GM19452 (cell line): Measurements from ENCODE around the gene IFT122.
"Not testable (repeated sequence)": the region's sequence is repeated elsewhere in the genome, so short reads cannot be mapped to it uniquely, and the experiment has no call there.

Source experiments
- ATAC-seq: cut with Tn5 transposase; IDR thresholded peaks from one replicate; pipeline ENCODE4 v1.9.1; 2021; ENCODE audit not compliant: unreplicated experiment

IFT122 gene

GRCh38 chr3:129534428-129535027 is 94.5 kb downstream of the IFT122 start:
- no peak for ATAC-seq

- ATAC-seq, result no peak
These were observed 95.1 kb downstream of the IFT122 start for GRCh38 chr3:129535075-129535474.

GRCh38 chr3:129536374-129536667 is 96.3 kb downstream of the IFT122 start:
- ATAC-seq, result no peak

- ATAC-seq, result no peak
These were observed 96.8 kb downstream of the IFT122 start for GRCh38 chr3:129536804-129537203.

GRCh38 chr3:129539206-129539605 is 99.2 kb downstream of the IFT122 start:
- ATAC-seq, result no peak

GRCh38 chr3:129540776-129541516 is 100.9 kb downstream of the IFT122 start:
- no peak for ATAC-seq

GRCh38 chr3:129542747-129543146 is 102.7 kb downstream of the IFT122 start:
- ATAC-seq, result no peak

- ATAC-seq, result no peak
These were observed 103.2 kb downstream of the IFT122 start, which contains the start of gene H1-8 for GRCh38 chr3:129543156-129543790. H1-8 (plus strand) TSS chr3:129543175; CDS start chr3:129543219, 44 bp downstream.

- no peak for ATAC-seq
These were observed 104.0 kb downstream of the IFT122 start for GRCh38 chr3:129543999-129544398.

- ATAC-seq, result not testable (repeated sequence)
These were observed 105.9 kb downstream of the IFT122 start for GRCh38 chr3:129545951-129546350.

GRCh38 chr3:129547241-129547640 is 107.2 kb downstream of the IFT122 start:
- no peak for ATAC-seq

- ATAC-seq, result no peak
These were observed 108.3 kb downstream of the IFT122 start for GRCh38 chr3:129548104-129548965.

- no peak for ATAC-seq
These were observed 109.2 kb downstream of the IFT122 start for GRCh38 chr3:129549006-129549800.

- ATAC-seq, result no peak
These were observed 109.8 kb downstream of the IFT122 start for GRCh38 chr3:129549805-129550204.

- no peak for ATAC-seq
These were observed 112.4 kb downstream of the IFT122 start for GRCh38 chr3:129552287-129553050.

- no peak for ATAC-seq
These were observed 113.1 kb downstream of the IFT122 start for GRCh38 chr3:129553171-129553570.

GRCh38 chr3:129553719-129554118 is 113.7 kb downstream of the IFT122 start:
- ATAC-seq, result no peak

- no peak for ATAC-seq
These were observed 114.5 kb downstream of the IFT122 start for GRCh38 chr3:129554356-129555152.

- ATAC-seq, result no peak
These were observed 115.1 kb downstream of the IFT122 start for GRCh38 chr3:129555153-129555550.
